Tibial artery (tissue), 4 donors: ENCODE data around the gene CFAP221.

ENCODE experiments used
- DNase-seq, 2 donors: peaks; one replicate each; pipeline ENCODE4 v3.0.0-alpha.2; 2019
- H3K27ac ChIP-seq, 2 donors: fragments of 200-600 bp; sonication (generic) in 1 of 2; 1 replicate in 1 of 2; 2 replicates in 1 of 2; pipeline ENCODE4 v1.5.1; 2018 to 2019; ENCODE audit warnings: mild to moderate bottlenecking in 1 of 2
- H3K27me3 ChIP-seq, 2 donors: fragments of 200-600 bp; sonication (generic) in 1 of 2; one replicate each; pipeline versions ENCODE4 v1.5.1 to v1.6.0; 2016 to 2019
- H3K36me3 ChIP-seq, 3 donors: fragments of 200-600 bp; sonication (generic) in 2 of 3; one replicate each; pipeline ENCODE4 v1.5.1; 2016 to 2019; ENCODE audit warnings: mild to moderate bottlenecking in 2 of 3
- H3K4me1 ChIP-seq, 4 donors: fragments of 200-600 bp; sonication (generic) in 2 of 4; 1 replicate in 3 of 4; 2 replicates in 1 of 4; pipeline ENCODE4 v1.5.1; 2016 to 2019
- H3K4me3 ChIP-seq, 2 donors: fragments of 200-600 bp; sonication (generic) in 1 of 2; 1 replicate in 1 of 2; 2 replicates in 1 of 2; pipeline ENCODE4 v1.5.1; 2018 to 2019; ENCODE audit warnings: mild to moderate bottlenecking in 2 of 2
- H3K9me3 ChIP-seq, 3 donors: fragments of 200-600 bp; sonication (generic) in 1 of 3; one replicate each; pipeline ENCODE4 v1.5.1; 2016 to 2019
- CTCF ChIP-seq, 2 experiments: fragments of 200-600 bp in 1 of 2; fragments of 450-650 bp in 1 of 2; IDR thresholded peaks; one replicate each; pipeline ENCODE4 v1.5.1; 2017 to 2019; ENCODE audit warnings: antibody characterized with exemption in 2 of 2, mild to moderate bottlenecking in 1 of 2, moderate library complexity in 1 of 2
- intact Hi-C: fragments of 100-400 bp; cut with DNase I; formaldehyde crosslinking; loops from one replicate; pipeline ENCODE4 v1.15.0; 2023; ENCODE audit warnings: low total_unique reads

Gene CFAP221

GRCh38 chr2:119537792-119538191 is 6.5 kb upstream of the CFAP221 start:
- Histone ChIP-seq H3K4me1 (no peaks in the 10 kb centered on the region), H3K27me3 (peaks cover 0 to 2% of the 10 kb centered on the region in 2 donors), H3K4me3 (no peak overlapping the region), H3K36me3 (no peaks in the 10 kb centered on the region), H3K27ac (no peak overlapping the region), H3K9me3 (peaks cover 0 to 20% (median 16%) of the 10 kb centered on the region in 3 donors)
- no peak for DNase-seq
- intact Hi-C loops, result no loop called here
- no peak for TF ChIP-seq CTCF (IDR thresholded peaks at IDR 0.05)

GRCh38 chr2:119541476-119541875 is 2.8 kb upstream of the CFAP221 start:
- H3K36me3 ChIP-seq, result no peaks in the 10 kb centered on the region
- peaks cover 0 to 12% (median 7%) of the 10 kb centered on the region in 4 donors for H3K4me1 ChIP-seq
- H3K27me3 ChIP-seq, result peaks cover 0 to 2% of the 10 kb centered on the region in 2 donors
- TF ChIP-seq CTCF (IDR thresholded peaks at IDR 0.05), result no peak
- no peak overlapping the region for H3K4me3 ChIP-seq
- no peak for DNase-seq
- intact Hi-C loops, result no loop called here
- no peak overlapping the region for H3K27ac ChIP-seq
- no peaks in the 10 kb centered on the region for H3K9me3 ChIP-seq

GRCh38 chr2:119544939-119545475 is 758 bp downstream of the CFAP221 start:
- no peak for DNase-seq

GRCh38 chr2:119545754-119546446 is 1.7 kb downstream of the CFAP221 start:
- no peak for TF ChIP-seq CTCF (IDR thresholded peaks at IDR 0.05)
- intact Hi-C loops, result no loop called here
- no peak overlapping the region for H3K27ac ChIP-seq
- H3K9me3 ChIP-seq, result no peaks in the 10 kb centered on the region
- peaks cover 0 to 12% (median 7%) of the 10 kb centered on the region in 4 donors for H3K4me1 ChIP-seq
- DNase-seq, result no peak
- no peaks in the 10 kb centered on the region for H3K36me3 ChIP-seq
- H3K4me3 ChIP-seq, result no peak overlapping the region
- no peaks in the 10 kb centered on the region for H3K27me3 ChIP-seq

More at GRCh38 chr2:119544939-119545475, 758 bp downstream of the CFAP221 start:
- Histone ChIP-seq H3K4me3 (peak overlapping the region; percentile 49 to 70), H3K4me1 (peaks cover 0 to 12% (median 7%) of the 10 kb centered on the region in 4 donors), H3K27ac (peak overlapping the region; percentile 54 to 70), H3K36me3 (no peaks in the 10 kb centered on the region), H3K9me3 (no peaks in the 10 kb centered on the region), H3K27me3 (peaks cover 0 to 2% of the 10 kb centered on the region in 2 donors)
- intact Hi-C loops, result no loop called here
- TF ChIP-seq CTCF (IDR thresholded peaks at IDR 0.05), result no peak

GRCh38 chr2:119546447-119546767 is 2.2 kb downstream of the CFAP221 start:
- Histone ChIP-seq H3K27ac (no peak overlapping the region), H3K4me3 (no peak overlapping the region), H3K36me3 (no peaks in the 10 kb centered on the region), H3K27me3 (no peaks in the 10 kb centered on the region), H3K4me1 (peaks cover 0 to 12% (median 7%) of the 10 kb centered on the region in 4 donors), H3K9me3 (no peaks in the 10 kb centered on the region)
- TF ChIP-seq CTCF (IDR thresholded peaks at IDR 0.05), result no peak
- no peak for DNase-seq
- intact Hi-C loops, result no loop called here
